ENCODE data around the gene CP.
"Not testable (repeated sequence)": the region's sequence is repeated elsewhere in the genome, so short reads cannot be mapped to it uniquely, and the experiment has no call there.

CP gene

GRCh38 chr3:149197669-149198068 is 24.0 kb downstream of the CP start:
- Histone ChIP-seq H3K27ac (replicated peaks) (no peak overlapping the region), H3K4me3 (replicated peaks; ENCODE audit: insufficient read depth, low read length) (no peak overlapping the region)

GRCh38 chr3:149196805-149197592 is 24.6 kb downstream of the CP start:
- DNase-seq (ENCODE audit: low read depth in 1 of 2, low spot score in 1 of 2); H3K27ac ChIP-seq (replicated peaks); H3K27me3 ChIP-seq (ENCODE audit: insufficient read depth, poor library complexity, severe bottlenecking); H3K4me3 ChIP-seq (replicated peaks; ENCODE audit: insufficient read depth, low read length): not testable (repeated sequence)

More at GRCh38 chr3:149197669-149198068, 24.0 kb downstream of the CP start:
- no peaks in the 10 kb centered on the region for H3K27me3 ChIP-seq (ENCODE audit: insufficient read depth, poor library complexity, severe bottlenecking)
- DNase-seq (ENCODE audit: low read depth in 1 of 2, low spot score in 1 of 2) = no peak
- TF ChIP-seq GABPA (IDR thresholded peaks at IDR 0.05; ENCODE audit: low read depth) = no peak
- TF ChIP-seq REST (IDR thresholded peaks at IDR 0.05; ENCODE audit: insufficient replicate concordance, low read depth) = no peak
- no peak for TF ChIP-seq SPI1 (IDR thresholded peaks at IDR 0.05; ENCODE audit: borderline replicate concordance, low read depth)
- TF ChIP-seq POLR2AphosphoS5 (IDR thresholded peaks at IDR 0.05; ENCODE audit: low read depth) = no peak
- TF ChIP-seq CTCF (IDR thresholded peaks at IDR 0.05; ENCODE audit: insufficient read depth, low read length) = no peak

- Histone ChIP-seq H3K27ac (replicated peaks) (no peak overlapping the region), H3K27me3 (ENCODE audit: insufficient read depth, poor library complexity, severe bottlenecking) (no peaks in the 10 kb centered on the region), H3K4me3 (replicated peaks; ENCODE audit: insufficient read depth, low read length) (no peak overlapping the region)
- TF ChIP-seq CTCF (IDR thresholded peaks at IDR 0.05; ENCODE audit: insufficient read depth, low read length) = no peak
- TF ChIP-seq SPI1 (IDR thresholded peaks at IDR 0.05; ENCODE audit: borderline replicate concordance, low read depth) = no peak
- no peak for TF ChIP-seq GABPA (IDR thresholded peaks at IDR 0.05; ENCODE audit: low read depth)
- TF ChIP-seq POLR2AphosphoS5 (IDR thresholded peaks at IDR 0.05; ENCODE audit: low read depth) = no peak
- no peak for DNase-seq (ENCODE audit: low read depth in 1 of 2, low spot score in 1 of 2)
Measured at GRCh38 chr3:149195221-149195620, 26.4 kb downstream of the CP start.

GRCh38 chr3:149188494-149188893 is 33.1 kb downstream of the CP start:
- no peaks in the 10 kb centered on the region for H3K27me3 ChIP-seq (ENCODE audit: insufficient read depth, poor library complexity, severe bottlenecking)
- no peak overlapping the region for H3K27ac ChIP-seq (replicated peaks)
- TF ChIP-seq POLR2AphosphoS5 (IDR thresholded peaks at IDR 0.05; ENCODE audit: low read depth) (no peak), SPI1 (IDR thresholded peaks at IDR 0.05; ENCODE audit: borderline replicate concordance, low read depth) (no peak)
- DNase-seq (ENCODE audit: low read depth in 1 of 2, low spot score in 1 of 2) = no peak
- H3K4me3 ChIP-seq (replicated peaks; ENCODE audit: insufficient read depth, low read length) = no peak overlapping the region

- no peaks in the 10 kb centered on the region for H3K27me3 ChIP-seq (ENCODE audit: insufficient read depth, poor library complexity, severe bottlenecking)
- no peak overlapping the region for H3K4me3 ChIP-seq (replicated peaks; ENCODE audit: insufficient read depth, low read length)
- no peak overlapping the region for H3K27ac ChIP-seq (replicated peaks)
- DNase-seq (ENCODE audit: low read depth in 1 of 2, low spot score in 1 of 2) = no peak
- TF ChIP-seq CTCF (IDR thresholded peaks at IDR 0.05; ENCODE audit: insufficient read depth, low read length) (no peak), REST (IDR thresholded peaks at IDR 0.05; ENCODE audit: insufficient replicate concordance, low read depth) (no peak), GABPA (IDR thresholded peaks at IDR 0.05; ENCODE audit: low read depth) (no peak), POLR2AphosphoS5 (IDR thresholded peaks at IDR 0.05; ENCODE audit: low read depth) (no peak), SPI1 (IDR thresholded peaks at IDR 0.05; ENCODE audit: borderline replicate concordance, low read depth) (no peak)
Measured at GRCh38 chr3:149186721-149187120, 34.9 kb downstream of the CP start.

Measured in HL-60 (cell line).